ENCODE data around the gene IVD. TPM values are rescaled to one million over a fixed set of nuclear protein-coding genes. Genes with fewer than 3 reads are reported as not detected.

IVD gene
- total and polyA plus RNA-seq, 5 donors from 2014 or later: 25.0 to 40.2 (median 32.9) TPM

DNA sequence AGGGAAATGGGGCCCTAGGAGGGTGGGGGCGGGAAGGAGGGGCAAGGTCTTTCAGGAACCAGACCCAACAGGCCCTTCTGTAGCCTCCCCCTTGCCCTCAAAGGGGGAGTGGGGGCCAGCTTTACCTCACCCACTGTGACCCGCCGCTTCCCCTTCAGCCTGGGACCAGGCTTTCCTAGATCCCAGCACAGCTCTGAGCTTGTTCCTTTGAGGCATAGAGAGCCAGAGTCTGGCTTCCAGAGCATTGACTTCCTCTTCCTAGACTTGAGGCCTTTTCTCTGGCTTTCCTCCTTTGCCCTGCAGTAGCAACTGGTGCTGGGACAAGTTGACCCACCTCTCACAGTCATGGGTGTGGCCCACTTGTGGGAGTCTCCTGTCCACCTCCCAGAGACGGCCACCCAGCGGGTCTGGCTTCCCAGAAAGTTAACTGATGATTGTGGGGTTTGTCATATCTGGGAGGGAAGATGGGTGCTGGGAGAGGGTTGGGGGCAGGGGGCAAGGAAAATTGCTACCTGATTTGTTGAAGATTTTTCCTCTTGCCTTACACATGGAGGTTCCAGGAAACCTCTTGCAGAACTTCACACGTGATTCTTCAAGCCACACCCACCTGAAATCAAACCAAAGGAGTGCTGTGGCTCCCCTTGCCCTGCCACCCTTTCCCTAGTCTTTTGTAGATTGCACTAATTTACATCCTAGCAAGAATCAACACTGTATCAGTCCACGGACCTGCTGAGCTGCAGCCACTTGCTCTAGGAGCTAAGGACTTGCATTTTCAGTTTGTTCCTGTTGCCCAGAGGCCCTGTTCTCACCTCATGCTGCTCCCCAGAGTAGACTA lies 61.0 kb downstream of the IVD start:
- no peak overlapping the region for H3K4me3 Mint-ChIP-seq
- Histone ChIP-seq H3K4me3 (ENCODE audit: low read depth, low read length) (no peak overlapping the region), H3K36me3 (ENCODE audit: control insufficient read depth, insufficient read depth, low read length) (peaks cover 38% of the 10 kb centered on the region), H3K9me3 (ENCODE audit: control insufficient read depth in 2 of 2, low read length in 2 of 2) (no peaks in the 10 kb centered on the region), H3K27me3 (ENCODE audit: control insufficient read depth, insufficient read depth, low read length) (no peaks in the 10 kb centered on the region), H3K27ac (ENCODE audit: insufficient read depth, low read length, poor library complexity, severe bottlenecking) (no peak overlapping the region), H3K4me1 (ENCODE audit: control insufficient read depth, insufficient read depth, low read length, poor library complexity, severe bottlenecking) (peaks cover 7% of the 10 kb centered on the region)
- DNase-seq (no peak), ATAC-seq (ENCODE audit: low read depth in 2 of 2) (no peak)
- peaks cover 12% of the 10 kb centered on the region for H3K36me3 Mint-ChIP-seq
- H3K9me3 Mint-ChIP-seq: no peaks in the 10 kb centered on the region
- H3K27me3 Mint-ChIP-seq: no peaks in the 10 kb centered on the region
- H3K4me1 Mint-ChIP-seq: peaks cover 0 to 17% (median 8%) of the 10 kb centered on the region in 4 donors
- H3K27ac Mint-ChIP-seq: peak overlapping the region; percentile 59 to 77 (median 61)

- no peaks in the 10 kb centered on the region for H3K9me3 Mint-ChIP-seq
- H3K27me3 Mint-ChIP-seq: no peaks in the 10 kb centered on the region
- H3K27ac Mint-ChIP-seq: peak overlapping the region; percentile 61 to 86 (median 77)
- no peak overlapping the region for H3K27ac ChIP-seq (ENCODE audit: insufficient read depth, low read length, poor library complexity, severe bottlenecking)
- peaks cover 12% of the 10 kb centered on the region for H3K36me3 Mint-ChIP-seq
- H3K4me1 ChIP-seq (ENCODE audit: control insufficient read depth, insufficient read depth, low read length, poor library complexity, severe bottlenecking): peaks cover 13% of the 10 kb centered on the region
- H3K9me3 ChIP-seq (ENCODE audit: control insufficient read depth in 2 of 2, low read length in 2 of 2): no peaks in the 10 kb centered on the region
- ATAC-seq (ENCODE audit: low read depth in 2 of 2) (no peak), DNase-seq (no peak)
- no peak overlapping the region for H3K4me3 ChIP-seq (ENCODE audit: low read depth, low read length)
- peak overlapping the region in 1 of 4 donors; percentile 17 for H3K4me3 Mint-ChIP-seq
- H3K4me1 Mint-ChIP-seq: peaks cover 0 to 23% (median 11%) of the 10 kb centered on the region in 4 donors
- H3K36me3 ChIP-seq (ENCODE audit: control insufficient read depth, insufficient read depth, low read length): peaks cover 32% of the 10 kb centered on the region
- no peaks in the 10 kb centered on the region for H3K27me3 ChIP-seq (ENCODE audit: control insufficient read depth, insufficient read depth, low read length)
These were observed 61.6 kb downstream of the IVD start for GRCh38 chr15:40467261-40467615.

DNA sequence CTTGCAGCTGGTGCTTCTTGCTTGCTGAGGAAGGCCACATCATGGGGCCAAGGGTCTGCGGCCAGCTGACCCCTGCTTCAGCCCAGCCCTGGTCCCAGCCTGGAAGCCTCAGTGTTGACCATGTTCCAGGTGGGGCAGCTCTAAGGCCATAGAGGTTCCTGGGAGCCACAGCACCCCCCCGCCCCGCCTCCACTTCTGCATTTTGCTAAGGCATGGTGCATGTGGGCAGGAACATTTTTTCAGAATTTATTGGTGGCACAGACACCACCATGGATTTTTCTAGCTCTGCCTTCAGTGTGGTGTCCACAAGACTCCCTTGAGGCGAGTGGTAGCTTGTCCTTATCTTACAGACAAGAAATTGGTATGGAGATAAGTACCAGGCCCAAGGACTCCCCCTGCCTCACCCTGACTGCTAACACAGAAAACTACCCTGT lies 63.3 kb downstream of the IVD start:
- H3K9me3 Mint-ChIP-seq: no peaks in the 10 kb centered on the region
- DNase-seq: no peak
- H3K4me1 ChIP-seq (ENCODE audit: control insufficient read depth, insufficient read depth, low read length, poor library complexity, severe bottlenecking): peaks cover 17% of the 10 kb centered on the region
- no peaks in the 10 kb centered on the region for H3K27me3 ChIP-seq (ENCODE audit: control insufficient read depth, insufficient read depth, low read length)
- no peaks in the 10 kb centered on the region for H3K27me3 Mint-ChIP-seq
- peaks cover 20% of the 10 kb centered on the region for H3K36me3 ChIP-seq (ENCODE audit: control insufficient read depth, insufficient read depth, low read length)
- H3K27ac ChIP-seq (ENCODE audit: insufficient read depth, low read length, poor library complexity, severe bottlenecking): no peak overlapping the region
- peak overlapping the region in 3 of 4 donors; percentile 46 to 85 (median 71) for H3K4me3 Mint-ChIP-seq
- H3K27ac Mint-ChIP-seq: peak overlapping the region in 2 of 3 donors; percentile 52 to 77
- H3K4me1 Mint-ChIP-seq: peaks cover 0 to 33% (median 15%) of the 10 kb centered on the region in 4 donors
- no peak for ATAC-seq (ENCODE audit: low read depth in 2 of 2)
- no peaks in the 10 kb centered on the region for H3K9me3 ChIP-seq (ENCODE audit: control insufficient read depth in 2 of 2, low read length in 2 of 2)
- peaks cover 9% of the 10 kb centered on the region for H3K36me3 Mint-ChIP-seq
- H3K4me3 ChIP-seq (ENCODE audit: low read depth, low read length): no peak overlapping the region

GRCh38 chr15:40469776-40470390 lies 64.3 kb downstream of the IVD start:
- H3K4me1 Mint-ChIP-seq: peaks cover 0 to 33% (median 15%) of the 10 kb centered on the region in 4 donors
- no peak overlapping the region for H3K4me3 ChIP-seq (ENCODE audit: low read depth, low read length)
- H3K4me3 Mint-ChIP-seq: peak overlapping the region; percentile 46 to 85 (median 76)
- H3K27ac Mint-ChIP-seq: peak overlapping the region; percentile 56 to 85 (median 66)
- H3K36me3 ChIP-seq (ENCODE audit: control insufficient read depth, insufficient read depth, low read length): peaks cover 10% of the 10 kb centered on the region
- H3K36me3 Mint-ChIP-seq: peaks cover 9% of the 10 kb centered on the region
- ATAC-seq (ENCODE audit: low read depth in 2 of 2) (no peak), DNase-seq (no peak)
- no peaks in the 10 kb centered on the region for H3K9me3 ChIP-seq (ENCODE audit: control insufficient read depth in 2 of 2, low read length in 2 of 2)
- peaks cover 17% of the 10 kb centered on the region for H3K4me1 ChIP-seq (ENCODE audit: control insufficient read depth, insufficient read depth, low read length, poor library complexity, severe bottlenecking)
- peak overlapping the region; percentile 71 for H3K27ac ChIP-seq (ENCODE audit: insufficient read depth, low read length, poor library complexity, severe bottlenecking)
- no peaks in the 10 kb centered on the region for H3K27me3 ChIP-seq (ENCODE audit: control insufficient read depth, insufficient read depth, low read length)
- no peaks in the 10 kb centered on the region for H3K9me3 Mint-ChIP-seq
- no peaks in the 10 kb centered on the region for H3K27me3 Mint-ChIP-seq

DNA sequence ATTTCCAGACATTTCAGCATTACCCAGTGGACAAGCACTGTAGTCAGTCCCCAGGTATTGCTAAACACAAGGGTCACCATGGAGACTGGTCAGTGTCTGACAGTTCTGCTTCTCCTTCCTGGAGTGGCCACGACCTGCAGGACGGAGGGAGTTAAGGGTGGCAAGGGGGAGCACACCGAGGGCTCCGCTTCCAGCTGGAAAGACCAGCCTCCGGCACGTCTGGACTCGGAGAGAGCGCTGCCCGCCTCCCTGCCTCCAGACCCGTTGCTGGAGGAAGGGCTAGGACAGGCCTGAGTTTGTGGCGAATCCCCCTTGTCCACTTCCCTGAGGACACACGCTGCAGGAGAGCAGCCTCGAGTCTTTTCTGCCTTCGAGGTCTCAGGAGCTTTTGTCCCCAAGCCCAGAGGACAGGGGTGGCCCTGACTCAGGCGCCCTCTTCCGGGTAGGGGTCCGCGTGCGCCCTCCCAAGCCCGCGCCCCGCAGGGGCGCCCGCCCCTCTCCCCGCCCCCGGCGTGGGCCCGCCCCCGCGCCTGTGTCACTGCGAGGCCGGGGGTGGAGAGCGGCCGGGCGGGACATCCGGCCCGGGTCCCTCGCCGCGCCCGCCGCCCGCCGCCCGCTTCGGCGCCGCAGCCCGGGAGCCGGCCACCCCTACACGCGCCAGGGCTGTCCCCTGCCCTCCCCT lies 65.0 kb downstream of the IVD start, which contains the start of gene CHST14:
Gene CHST14, plus strand, starts transcription at position 562 of the 682 bp plus-strand sequence. CDS start 230 bp downstream, outside the sequence.
- Mint-ChIP-seq H3K9me3 (no peaks in the 10 kb centered on the region), H3K27ac (peak within 1 kb of the TSS; percentile 88 to 94 (median 91)), H3K4me1 (peaks cover 0 to 33% (median 15%) of the 10 kb centered on the region in 4 donors), H3K4me3 (peak within 1 kb of the TSS; percentile 90 to 96 (median 94)), H3K27me3 (no peaks in the 10 kb centered on the region), H3K36me3 (peaks cover 4% of the 10 kb centered on the region)
- ATAC-seq (ENCODE audit: low read depth in 2 of 2): peak; percentile 71 to 79
- Histone ChIP-seq H3K9me3 (ENCODE audit: control insufficient read depth in 2 of 2, low read length in 2 of 2) (no peaks in the 10 kb centered on the region), H3K4me3 (ENCODE audit: low read depth, low read length) (peak within 1 kb of the TSS; percentile 72), H3K27ac (ENCODE audit: insufficient read depth, low read length, poor library complexity, severe bottlenecking) (peak within 1 kb of the TSS; percentile 71), H3K36me3 (ENCODE audit: control insufficient read depth, insufficient read depth, low read length) (peaks cover 4% of the 10 kb centered on the region), H3K27me3 (ENCODE audit: control insufficient read depth, insufficient read depth, low read length) (no peaks in the 10 kb centered on the region), H3K4me1 (ENCODE audit: control insufficient read depth, insufficient read depth, low read length, poor library complexity, severe bottlenecking) (peaks cover 17% of the 10 kb centered on the region)
- DNase-seq: peak; percentile 55 to 63 (median 63)

Other genes with a start within 250 kb of the IVD start
- 4.8 TPM for gene BUB1B, start 244.7 kb upstream of the IVD start, total RNA-seq
- 1 to 10 TPM in 1 of 4 donors, under 1 TPM in 2, not detected in 1; 0.37 to 2.2 (median 0.86) TPM for gene BUB1B, start 244.7 kb upstream of the IVD start, polyA plus RNA-seq
- gene PAK6, start 166.7 kb upstream of the IVD start, total RNA-seq: not detected
- not detected for gene PAK6, start 166.7 kb upstream of the IVD start, polyA plus RNA-seq
- gene ANKRD63, start 122.7 kb upstream of the IVD start, total RNA-seq: 0.35 TPM
- gene ANKRD63, start 122.7 kb upstream of the IVD start, polyA plus RNA-seq: not detected
- gene PLCB2, start 97.9 kb upstream of the IVD start, total RNA-seq: 305 TPM
- 10 to 100 TPM; 17.3 to 24.6 (median 19.8) TPM for gene PLCB2, start 97.9 kb upstream of the IVD start, polyA plus RNA-seq
- gene INAFM2, start 82.1 kb upstream of the IVD start, total RNA-seq: 10.0 TPM
- 1 to 10 TPM in 3 of 4 donors, under 1 TPM in 1; 0.67 to 2.2 (median 1.7) TPM for gene INAFM2, start 82.1 kb upstream of the IVD start, polyA plus RNA-seq
- 3.7 TPM for gene CCDC9B, start 64.9 kb upstream of the IVD start, total RNA-seq
- gene CCDC9B, start 64.9 kb upstream of the IVD start, polyA plus RNA-seq: under 1 TPM in 1 of 4 donors, not detected in 3; 0.10 TPM
- not detected for gene PHGR1, start 54.8 kb upstream of the IVD start, total RNA-seq
- gene PHGR1, start 54.8 kb upstream of the IVD start, polyA plus RNA-seq: not detected
- gene DISP2, start 47.6 kb upstream of the IVD start, total RNA-seq: 0.22 TPM
- under 1 TPM; 0.10 to 0.54 (median 0.21) TPM for gene DISP2, start 47.6 kb upstream of the IVD start, polyA plus RNA-seq
- 10.5 TPM for gene KNSTRN, start 23.1 kb upstream of the IVD start, total RNA-seq
- 1 to 10 TPM; 3.3 to 6.1 (median 4.4) TPM for gene KNSTRN, start 23.1 kb upstream of the IVD start, polyA plus RNA-seq
- 32.9 TPM for gene BAHD1, start 35.2 kb downstream of the IVD start, total RNA-seq
- gene BAHD1, start 35.2 kb downstream of the IVD start, polyA plus RNA-seq: 1 to 10 TPM; 1.3 to 1.6 (median 1.5) TPM
- gene CHST14, start 65.2 kb downstream of the IVD start, total RNA-seq: 6.3 TPM
- 1 to 10 TPM; 1.1 to 2.0 (median 1.4) TPM for gene CHST14, start 65.2 kb downstream of the IVD start, polyA plus RNA-seq
- 30.6 TPM for gene CCDC32, start 159.2 kb downstream of the IVD start, total RNA-seq
- gene CCDC32, start 159.2 kb downstream of the IVD start, polyA plus RNA-seq: 10 to 100 TPM; 49.7 to 57.2 (median 53.9) TPM
- 13.5 TPM for gene RPUSD2, start 163.5 kb downstream of the IVD start, total RNA-seq
- 10 to 100 TPM; 21.2 to 27.7 (median 25.6) TPM for gene RPUSD2, start 163.5 kb downstream of the IVD start, polyA plus RNA-seq
- gene KNL1, start 188.5 kb downstream of the IVD start, total RNA-seq: 9.7 TPM
- gene KNL1, start 188.5 kb downstream of the IVD start, polyA plus RNA-seq: 1 to 10 TPM in 2 of 4 donors, under 1 TPM in 2; 0.46 to 1.6 (median 1.2) TPM